DMS53 (cell line): ENCODE results near the gene DAB2.

Experiments used
- DNase-seq: peaks from one replicate; lab custom pipeline; 2025; lab: John Stamatoyannopoulos, UW

DAB2 gene

GRCh38 chr5:39447968-39448367 is 23.2 kb upstream of the DAB2 start:
- DNase-seq, result peak; percentile 71

- no peak for DNase-seq
Observed at GRCh38 chr5:39447059-39447458, 22.3 kb upstream of the DAB2 start.

- no peak for DNase-seq
Observed at GRCh38 chr5:39446231-39446630, 21.5 kb upstream of the DAB2 start.

GRCh38 chr5:39443911-39444310 is 19.1 kb upstream of the DAB2 start:
- no peak for DNase-seq

GRCh38 chr5:39442991-39443390 is 18.2 kb upstream of the DAB2 start:
- no peak for DNase-seq

GRCh38 chr5:39441838-39442237 is 17.1 kb upstream of the DAB2 start:
- no peak for DNase-seq

- DNase-seq, result no peak
Observed at GRCh38 chr5:39440958-39441624, 16.3 kb upstream of the DAB2 start.

- DNase-seq, result no peak
Observed at GRCh38 chr5:39440192-39440957, 15.6 kb upstream of the DAB2 start.

- DNase-seq, result no peak
Observed at GRCh38 chr5:39439582-39440162, 14.9 kb upstream of the DAB2 start.

GRCh38 chr5:39437467-39437866 is 12.7 kb upstream of the DAB2 start:
- DNase-seq, result peak; percentile 92

GRCh38 chr5:39433848-39434247 is 9.1 kb upstream of the DAB2 start:
- no peak for DNase-seq

GRCh38 chr5:39432696-39433530 is 8.1 kb upstream of the DAB2 start:
- DNase-seq, result no peak

GRCh38 chr5:39430461-39430860 is 5.7 kb upstream of the DAB2 start:
- no peak for DNase-seq

GRCh38 chr5:39428640-39429039 is 3.9 kb upstream of the DAB2 start:
- no peak for DNase-seq

- peak; percentile 6 for DNase-seq
Observed at GRCh38 chr5:39427633-39428032, 2.9 kb upstream of the DAB2 start.

- DNase-seq, result no peak
Observed at GRCh38 chr5:39427229-39427628, 2.4 kb upstream of the DAB2 start.

- DNase-seq, result no peak
Observed at GRCh38 chr5:39426746-39427105, 1.9 kb upstream of the DAB2 start.

- DNase-seq, result no peak
Observed at GRCh38 chr5:39426051-39426745, 1.4 kb upstream of the DAB2 start.

GRCh38 chr5:39423331-39423751 is 1.4 kb downstream of the DAB2 start:
- no peak for DNase-seq

- DNase-seq, result no peak
Observed at GRCh38 chr5:39422728-39423285, 2.0 kb downstream of the DAB2 start.

GRCh38 chr5:39422036-39422606 is 2.7 kb downstream of the DAB2 start:
- DNase-seq, result no peak
